Measurements from ENCODE around the gene FAM151B.

GRCh38 chr5:80516826-80517225 lies 28.9 kb downstream of the FAM151B start:
- TF ChIP-seq EZH2phosphoT487 (IDR thresholded peaks at IDR 0.05; ENCODE audit: borderline replicate concordance) (no peak), CTCF (conservative IDR thresholded peaks at IDR 0.05; ENCODE audit: low read length) (no peak)
